Right lobe of liver (tissue), 6 donors: ENCODE results near the gene RCSD1. TPM values are rescaled to one million over a fixed set of nuclear protein-coding genes. Genes with fewer than 3 reads are reported as not detected.
A peak's percentile ranks its signal among the peaks of the same experiment; 100 is the strongest.

ENCODE experiments used
- ATAC-seq, 4 donors: fragments of 200-7000 bp; cut with Tn5 transposase; one replicate each; pipeline ENCODE4 v1.9.1; 2020; ENCODE audit warnings: mild to moderate bottlenecking in 4 of 4, moderate library complexity in 4 of 4
- DNase-seq, 3 donors: peaks; one replicate each; pipeline ENCODE4 v3.0.0-alpha.2; 2020
- H3K27ac ChIP-seq, 3 donors: fragments of 200-600 bp; one replicate each; pipeline ENCODE4 v1.8.0; 2022
- H3K27me3 ChIP-seq, 2 donors: fragments of 200-600 bp; one replicate each; pipeline ENCODE4 v1.8.0; 2022
- H3K36me3 ChIP-seq, 4 donors: fragments of 200-600 bp; sonication (generic) in 1 of 4; one replicate each; pipeline versions ENCODE4 v1.5.1 to v1.8.0; 2017 to 2022; ENCODE audit warnings: control low read depth in 1 of 4
- H3K4me1 ChIP-seq, 4 donors: fragments of 200-600 bp; sonication (generic) in 1 of 4; one replicate each; pipeline versions ENCODE4 v1.5.1 to v1.8.0; 2017 to 2022; ENCODE audit warnings: control low read depth in 1 of 4
- H3K4me3 ChIP-seq, 3 donors: fragments of 200-600 bp; one replicate each; pipeline ENCODE4 v1.8.0; 2022
- H3K9me3 ChIP-seq, 4 donors: fragments of 200-600 bp; sonication (generic) in 1 of 4; one replicate each; pipeline versions ENCODE4 v1.5.1 to v1.8.0; 2017 to 2022; ENCODE audit warnings: control low read depth in 1 of 4
- CTCF ChIP-seq, 4 donors: fragments of 200-600 bp in 3 of 4; fragments of 450-650 bp in 1 of 4; IDR thresholded peaks; one replicate each; pipeline versions ENCODE4 v1.5.1 to v1.8.0; 2016 to 2022; ENCODE audit warnings: antibody characterized with exemption in 4 of 4, mild to moderate bottlenecking in 2 of 4
- POLR2A ChIP-seq: fragments of 450-650 bp; IDR thresholded peaks from one replicate; pipeline ENCODE4 v1.6.1; 2017; ENCODE audit warnings: antibody characterized with exemption, mild to moderate bottlenecking
- WGBS: methylation state at CpG from one replicate; pipeline ENCODE4 v1.1.6; 2018; ENCODE audit warnings: low coverage, low lambda C conversion rate; ENCODE audit not compliant: insufficient coverage; ENCODE audit errors: missing lambda C conversion rate; 5-methylcytosine and 5-hydroxymethylcytosine counted together
- intact Hi-C, 2 donors: fragments of 100-400 bp; cut with DNase I; formaldehyde crosslinking; loops; one replicate each; pipeline versions ENCODE4 v1.11.2 to v1.14.1; 2022
- total RNA-seq, 6 experiments: library from RNA; depleted of rRNA in 2 of 6; stranded (reverse); fragments of >200 nt in 2 of 6; fragmentation: NEBNext Ultra II Directional in 3 of 6; extraction: Animal tissue kit (Norgen Biotek cat#: 25700) in 3 of 6; gene quantifications; one replicate each; pipeline versions ENCODE4 v1.1.0 to v1.2.4, GENCODE V29; 2016 to 2023
- donor health status: DM: no; HTN: yes; CAD: no.
- donor health status: DM: no; HTN: no; CAD: no.
- donor health status: DM: no; HTN: no; CAD: no.
- donor health status: DM: no; HTN: yes; CAD: no.
- donor health status: DM: no; HTN: yes; CAD: no.

The RCSD1 gene
- total RNA-seq, 6 experiments from 2014 or later, result 2.4 to 8.4 (median 5.0) TPM

DNA sequence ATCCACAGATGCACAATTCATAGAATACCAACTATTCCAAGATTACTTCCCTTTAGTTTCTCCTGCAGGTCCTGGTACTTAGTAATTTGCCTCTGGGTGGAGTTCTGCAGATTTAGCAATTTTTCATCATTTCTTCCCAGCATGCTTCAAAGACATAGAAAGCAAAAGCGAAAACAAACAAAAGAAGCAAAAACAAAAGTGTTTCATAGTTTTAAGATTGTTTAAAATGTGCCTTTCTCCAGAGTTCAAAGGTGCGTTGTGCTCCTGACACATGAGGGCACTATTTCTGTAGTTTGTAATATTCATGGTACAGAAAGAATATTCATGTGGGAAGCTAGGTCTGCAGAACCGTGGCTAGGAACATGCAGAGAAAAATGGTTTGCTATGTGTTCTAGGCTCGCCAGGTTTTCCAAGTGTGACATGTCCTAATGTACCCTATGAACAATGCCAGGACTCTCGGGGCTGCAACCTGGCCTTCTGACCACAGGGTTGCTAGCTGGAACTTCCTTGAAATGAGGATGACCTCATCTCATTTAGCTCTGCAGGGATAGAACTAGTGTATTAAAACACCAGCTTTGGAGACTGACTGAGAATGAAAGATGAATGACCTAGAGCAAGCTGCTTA lies 30.0 kb upstream of the RCSD1 start:
- H3K27me3 ChIP-seq, result no peaks in the 10 kb centered on the region
- WGBS, result 2% methylated on average over 5 of the region's 5 CpGs
- H3K4me1 ChIP-seq, result peaks cover 0 to 21% (median 10%) of the 10 kb centered on the region in 4 donors
- ATAC-seq, result peak; percentile 80 to 97 (median 88)
- H3K36me3 ChIP-seq, result no peaks in the 10 kb centered on the region
- peak overlapping the region in 2 of 3 donors; percentile 5 to 10 for H3K27ac ChIP-seq
- H3K9me3 ChIP-seq, result no peaks in the 10 kb centered on the region
- H3K4me3 ChIP-seq, result no peak overlapping the region
- intact Hi-C loops, result loop anchor here in 1 of 2 donors (10.0 kb wide), 1 partner anchor 85 kb away; no protein-coding TSS in a partner anchor
- peak; percentile 57 to 68 (median 67) for DNase-seq
- no peak for TF ChIP-seq POLR2A
- peak; percentile 34 to 52 (median 46) for TF ChIP-seq CTCF (IDR thresholded peaks at IDR 0.05)

DNA sequence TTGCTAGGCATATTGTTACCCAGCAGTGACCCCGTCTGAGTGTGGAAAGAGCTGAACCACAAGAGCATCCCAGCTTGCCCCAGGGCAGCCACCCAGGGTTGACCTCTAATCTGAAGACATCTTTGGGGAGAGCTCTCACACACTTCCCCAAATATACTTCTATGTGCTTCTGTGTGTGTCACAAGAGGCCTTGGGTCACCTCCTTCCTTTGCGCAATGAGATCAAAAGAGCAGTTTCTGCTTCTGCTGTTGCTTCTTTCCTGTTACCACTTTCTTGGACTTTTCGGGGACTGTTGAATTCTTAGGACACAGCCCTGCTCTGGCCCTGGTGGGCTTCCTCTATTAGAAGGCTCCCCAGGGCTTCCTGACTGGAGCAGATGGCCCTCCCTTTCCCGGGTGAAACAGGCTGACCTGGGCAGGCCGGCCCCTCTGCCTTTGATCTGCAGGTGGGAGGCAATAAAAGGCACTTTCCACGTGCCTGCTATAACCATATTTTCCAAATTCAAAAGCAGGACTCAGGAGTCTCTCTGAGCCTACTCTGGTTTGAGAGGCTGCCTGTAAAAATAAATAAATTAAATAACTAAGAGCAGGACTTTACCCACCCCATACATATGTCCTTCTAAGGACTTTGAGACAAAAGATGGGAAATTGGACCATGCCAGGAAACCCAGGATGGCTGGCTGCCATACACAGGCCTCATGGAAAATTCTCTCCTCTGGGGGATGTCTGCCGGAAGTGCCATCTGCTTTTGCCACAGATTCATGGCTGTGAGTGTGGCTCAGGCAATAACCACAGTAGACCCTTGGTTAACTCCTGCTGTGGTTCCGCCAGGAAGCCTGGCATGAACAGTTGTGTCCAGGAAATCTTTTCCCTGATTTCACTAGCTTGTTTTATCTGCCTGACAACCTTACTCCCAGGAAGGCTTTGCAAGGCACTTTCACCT lies 28.3 kb upstream of the RCSD1 start:
- peak; percentile 47 to 66 (median 58) for DNase-seq
- WGBS, result 56% methylated on average over 5 of the region's 8 CpGs
- no peaks in the 10 kb centered on the region for H3K9me3 ChIP-seq
- H3K4me3 ChIP-seq, result no peak overlapping the region
- H3K4me1 ChIP-seq, result peaks cover 0 to 21% (median 10%) of the 10 kb centered on the region in 4 donors
- ATAC-seq, result peak; percentile 53 to 78 (median 66)
- no peaks in the 10 kb centered on the region for H3K36me3 ChIP-seq
- H3K27ac ChIP-seq, result peak overlapping the region in 2 of 3 donors; percentile 15 to 36
- no peaks in the 10 kb centered on the region for H3K27me3 ChIP-seq
- intact Hi-C loops, result loop anchor here in 1 of 2 donors (10.0 kb wide), 1 partner anchor 83 kb away; no protein-coding TSS in a partner anchor
- no peak for TF ChIP-seq CTCF (IDR thresholded peaks at IDR 0.05)
- no peak for TF ChIP-seq POLR2A

- no peaks in the 10 kb centered on the region for H3K9me3 ChIP-seq
- H3K36me3 ChIP-seq, result no peaks in the 10 kb centered on the region
- TF ChIP-seq CTCF (IDR thresholded peaks at IDR 0.05), result no peak
- TF ChIP-seq POLR2A, result no peak
- peaks cover 0 to 21% (median 10%) of the 10 kb centered on the region in 4 donors for H3K4me1 ChIP-seq
- no peak overlapping the region for H3K4me3 ChIP-seq
- DNase-seq, result no peak
- no peaks in the 10 kb centered on the region for H3K27me3 ChIP-seq
- 57% methylated on average over 8 of the region's 8 CpGs for WGBS
- ATAC-seq, result no peak
- intact Hi-C loops, result loop anchor here in 1 of 2 donors (10.0 kb wide), 1 partner anchor 82 kb away; no protein-coding TSS in a partner anchor
- no peak overlapping the region for H3K27ac ChIP-seq
These were observed 27.2 kb upstream of the RCSD1 start for GRCh38 chr1:167602840-167603239.

DNA sequence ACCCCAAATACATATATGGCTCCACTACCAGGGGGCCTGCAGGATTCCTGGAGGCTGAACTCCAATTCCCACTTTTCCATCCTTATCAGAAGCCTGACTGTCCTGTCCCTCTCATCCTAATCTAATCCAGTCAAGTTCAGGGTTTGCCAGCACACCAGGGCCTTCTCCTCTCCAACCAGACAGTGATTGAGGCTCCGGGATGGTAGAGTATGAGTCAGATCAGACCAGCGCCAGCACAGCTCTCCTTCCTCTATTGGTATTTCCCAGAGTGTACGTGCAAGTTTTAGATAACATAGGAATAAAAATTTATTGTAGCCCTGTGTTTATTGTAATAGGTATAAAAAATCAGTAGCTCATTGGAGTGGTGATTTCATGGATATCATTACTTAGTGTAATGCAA lies 24.5 kb upstream of the RCSD1 start:
- H3K27me3 ChIP-seq, result no peaks in the 10 kb centered on the region
- no peak for DNase-seq
- H3K4me1 ChIP-seq, result peaks cover 0 to 12% (median 5%) of the 10 kb centered on the region in 4 donors
- H3K4me3 ChIP-seq, result no peak overlapping the region
- WGBS, result 80% methylated on average over 3 of the region's 3 CpGs
- intact Hi-C loops, result loop anchor here in 1 of 2 donors (10.0 kb wide), 1 partner anchor 79 kb away; no protein-coding TSS in a partner anchor
- H3K27ac ChIP-seq, result no peak overlapping the region
- no peaks in the 10 kb centered on the region for H3K9me3 ChIP-seq
- no peaks in the 10 kb centered on the region for H3K36me3 ChIP-seq
- TF ChIP-seq CTCF (IDR thresholded peaks at IDR 0.05) (no peak), POLR2A (no peak)
- no peak for ATAC-seq
